GM23338 (cell line): ENCODE results near the gene LRRC19. TPM values are rescaled to one million over a fixed set of nuclear protein-coding genes. Genes with fewer than 3 reads are reported as not detected.

Experiments
- ATAC-seq: fragments of 200-7000 bp; cut with Tn5 transposase; 3 replicates; pipeline ENCODE4 v1.9.1; 2020
- DNase-seq: peaks from one replicate; pipeline ENCODE4 v3.0.0-alpha.2; 2015; ENCODE audit warnings: low spot score
- H2AFZ ChIP-seq: fragments of 200-600 bp; sonication (generic); 2 replicates; pipeline ENCODE4 v1.8.0; 2016; ENCODE audit warnings: antibody characterized with exemption, mild to moderate bottlenecking, moderate library complexity
- H3F3A ChIP-seq: fragments of 200-600 bp; sonication (generic); replicated peaks from 2 replicates; pipeline ENCODE4 v1.8.0; 2017; ENCODE audit warnings: antibody characterized with exemption, mixed run types, low read depth
- H3K27ac ChIP-seq: fragments of 200-600 bp; sonication (generic); 2 replicates; pipeline ENCODE4 v1.6.1; 2016; ENCODE audit warnings: low read depth
- H3K27me3 ChIP-seq: fragments of 200-600 bp; sonication (generic); 2 replicates; pipeline ENCODE4 v1.8.0; 2016; ENCODE audit warnings: mild to moderate bottlenecking, mixed run types, moderate library complexity; ENCODE audit not compliant: insufficient read depth
- H3K36me3 ChIP-seq: fragments of 200-600 bp; sonication (generic); 2 replicates; pipeline ENCODE4 v1.8.0; 2016; ENCODE audit warnings: mild to moderate bottlenecking; ENCODE audit not compliant: insufficient read depth
- H3K4me1 ChIP-seq: fragments of 200-600 bp; sonication (generic); 2 replicates; pipeline ENCODE4 v1.8.0; 2016; ENCODE audit warnings: mild to moderate bottlenecking, moderate library complexity; ENCODE audit not compliant: insufficient read depth
- H3K4me2 ChIP-seq: fragments of 200-600 bp; sonication (generic); 2 replicates; pipeline ENCODE4 v1.7.1; 2017; ENCODE audit warnings: mixed run types
- H3K4me3 ChIP-seq: fragments of 200-600 bp; sonication (generic); 2 replicates; pipeline ENCODE4 v1.6.1; 2016; ENCODE audit warnings: mixed run types
- H3K79me2 ChIP-seq: fragments of 200-600 bp; sonication (generic); replicated peaks from 2 replicates; pipeline ENCODE4 v1.8.0; 2017; ENCODE audit warnings: mild to moderate bottlenecking; ENCODE audit not compliant: insufficient read depth
- H3K9me2 ChIP-seq: fragments of 200-600 bp; sonication (generic); 2 replicates; pipeline ENCODE4 v1.8.0; 2017; ENCODE audit not compliant: insufficient read depth
- H4K20me1 ChIP-seq: fragments of 200-600 bp; sonication (generic); replicated peaks from 2 replicates; pipeline ENCODE4 v1.8.0; 2017; ENCODE audit warnings: mild to moderate bottlenecking; ENCODE audit not compliant: insufficient read depth
- H3K27ac Mint-ChIP-seq: 2 replicates; pipeline ENCODE4 v1.8.0; 2020; ENCODE audit warnings: inconsistent platforms, mild to moderate bottlenecking, moderate library complexity, mixed read lengths
- H3K27me3 Mint-ChIP-seq: 3 replicates; pipeline ENCODE4 v1.8.0; 2022; ENCODE audit warnings: low read depth, mild to moderate bottlenecking, moderate library complexity, mixed read lengths, inconsistent platforms; ENCODE audit not compliant: insufficient read depth, poor library complexity
- H3K36me3 Mint-ChIP-seq: 3 replicates; pipeline ENCODE4 v1.8.0; 2021; ENCODE audit warnings: low read depth, mild to moderate bottlenecking, inconsistent platforms, moderate library complexity, mixed read lengths
- H3K4me1 Mint-ChIP-seq: 3 replicates; pipeline ENCODE4 v1.8.0; 2020; ENCODE audit warnings: mild to moderate bottlenecking, inconsistent platforms, mixed read lengths
- H3K4me3 Mint-ChIP-seq: 3 replicates; pipeline ENCODE4 v1.8.0; 2021; ENCODE audit warnings: moderate library complexity, mild to moderate bottlenecking, inconsistent platforms, mixed read lengths
- H3K9me3 Mint-ChIP-seq: 3 replicates; pipeline ENCODE4 v1.8.0; 2020; ENCODE audit warnings: moderate library complexity, mild to moderate bottlenecking, inconsistent platforms, mixed read lengths
- CREB1 ChIP-seq: fragments of 250-450 bp; sonication (Bioruptor Pico); IDR thresholded peaks from 2 replicates; pipeline ENCODE4 v1.5.0; 2020; ENCODE audit warnings: low read depth, mild to moderate bottlenecking, moderate library complexity
- EZH2 ChIP-seq: fragments of 200-600 bp; sonication (generic); IDR thresholded peaks from one replicate; pipeline ENCODE4 v1.8.0; 2017; ENCODE audit warnings: antibody characterized with exemption, mild to moderate bottlenecking, low read depth; ENCODE audit not compliant: unreplicated experiment
- EZH2phosphoT487 ChIP-seq: fragments of 200-600 bp; sonication (generic); IDR thresholded peaks from one replicate; pipeline ENCODE4 v1.8.1; 2018; ENCODE audit warnings: antibody characterized with exemption; ENCODE audit not compliant: unreplicated experiment
- JUNB ChIP-seq: IDR thresholded peaks from one replicate; pipeline ENCODE4 v1.6.1; 2016; ENCODE audit warnings: antibody characterized with exemption; ENCODE audit not compliant: unreplicated experiment
- NANOG ChIP-seq: IDR thresholded peaks from 2 replicates; pipeline ENCODE4 v1.6.1; 2016; ENCODE audit warnings: antibody characterized with exemption, borderline replicate concordance
- POLR2AphosphoS5 ChIP-seq: IDR thresholded peaks from 2 replicates; pipeline ENCODE4 v1.6.1; 2016; ENCODE audit warnings: antibody characterized with exemption, low read depth
- STAT1 ChIP-seq: IDR thresholded peaks from one replicate; pipeline ENCODE4 v1.6.1; 2016; ENCODE audit warnings: antibody characterized with exemption; ENCODE audit not compliant: unreplicated experiment
- ZNF114 ChIP-seq: fragments of 250-450 bp; sonication (Bioruptor Pico); IDR thresholded peaks from 2 replicates; pipeline ENCODE4 v1.5.0; 2020; ENCODE audit warnings: mild to moderate bottlenecking, moderate library complexity
- ZNF331 ChIP-seq: fragments of 250-450 bp; sonication (Bioruptor Pico); IDR thresholded peaks from 2 replicates; pipeline ENCODE4 v1.5.0; 2020; ENCODE audit warnings: low read depth, mild to moderate bottlenecking, moderate library complexity
- polyA plus RNA-seq: library from polyadenylated mRNA; unstranded; fragments of >200 nt; fragmentation: Nextera tagmentation; extraction: Ambion mirVana; gene quantifications from 2 replicates; pipeline ENCODE4 v1.2.1, GENCODE V29; 2016
- total RNA-seq: library from RNA; depleted of rRNA; stranded (reverse); fragments of >200 nt; shearing (Covaris generic); gene quantifications from 2 replicates; pipeline ENCODE4 v1.2.3, GENCODE V29; 2014
- TF ChIP-seq, protein P1 (sequence below), 2 experiments: fragments of 200-600 bp in 1 of 2; sonication (generic) in 1 of 2; conservative IDR thresholded peaks; 2 replicates each; pipeline versions ENCODE4 v1.5.1 to v1.6.1; 2016 to 2017; ENCODE audit warnings: antibody characterized with exemption in 2 of 2, low read depth in 2 of 2, mild to moderate bottlenecking in 2 of 2, moderate library complexity in 1 of 2
- TF ChIP-seq, protein P2 (sequence below): IDR thresholded peaks from 2 replicates; pipeline ENCODE4 v1.6.1; 2016; ENCODE audit warnings: antibody characterized with exemption
- TF ChIP-seq, protein P3 (sequence below): fragments of 250-450 bp; sonication (Bioruptor Pico); IDR thresholded peaks from 2 replicates; pipeline ENCODE4 v1.5.0; 2020; ENCODE audit warnings: mild to moderate bottlenecking, moderate library complexity

The LRRC19 gene
- total and polyA plus RNA-seq, 2 experiments from 2014 or later: 0.71 TPM; not detected in 1

DNA sequence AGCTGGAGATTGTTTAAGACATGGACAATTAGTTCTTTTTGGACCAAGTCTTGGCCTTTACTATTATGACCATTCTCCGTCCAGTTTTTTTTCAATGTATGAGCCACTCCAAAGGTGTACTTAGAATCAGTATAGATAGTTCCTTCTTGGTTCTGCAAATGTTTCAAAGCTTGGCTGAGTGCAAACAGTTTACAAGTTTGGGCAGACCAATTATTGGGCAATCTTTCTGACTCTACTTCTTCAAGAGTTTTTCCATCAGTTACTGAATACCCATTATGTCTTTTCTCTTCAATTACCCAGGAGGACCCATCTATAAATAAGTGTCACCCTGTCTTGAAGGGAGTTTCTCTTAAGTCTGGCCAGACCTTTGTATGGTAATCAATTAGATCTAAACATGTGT lies 33.8 kb downstream of the LRRC19 start (continued):
- TF ChIP-seq ZNF331 (CRISPR knock-in tag) (no peak), POLR2AphosphoS5 (no peak), ZNF114 (CRISPR knock-in tag) (no peak), JUNB (no peak)
- TF ChIP-seq, protein P1, sequence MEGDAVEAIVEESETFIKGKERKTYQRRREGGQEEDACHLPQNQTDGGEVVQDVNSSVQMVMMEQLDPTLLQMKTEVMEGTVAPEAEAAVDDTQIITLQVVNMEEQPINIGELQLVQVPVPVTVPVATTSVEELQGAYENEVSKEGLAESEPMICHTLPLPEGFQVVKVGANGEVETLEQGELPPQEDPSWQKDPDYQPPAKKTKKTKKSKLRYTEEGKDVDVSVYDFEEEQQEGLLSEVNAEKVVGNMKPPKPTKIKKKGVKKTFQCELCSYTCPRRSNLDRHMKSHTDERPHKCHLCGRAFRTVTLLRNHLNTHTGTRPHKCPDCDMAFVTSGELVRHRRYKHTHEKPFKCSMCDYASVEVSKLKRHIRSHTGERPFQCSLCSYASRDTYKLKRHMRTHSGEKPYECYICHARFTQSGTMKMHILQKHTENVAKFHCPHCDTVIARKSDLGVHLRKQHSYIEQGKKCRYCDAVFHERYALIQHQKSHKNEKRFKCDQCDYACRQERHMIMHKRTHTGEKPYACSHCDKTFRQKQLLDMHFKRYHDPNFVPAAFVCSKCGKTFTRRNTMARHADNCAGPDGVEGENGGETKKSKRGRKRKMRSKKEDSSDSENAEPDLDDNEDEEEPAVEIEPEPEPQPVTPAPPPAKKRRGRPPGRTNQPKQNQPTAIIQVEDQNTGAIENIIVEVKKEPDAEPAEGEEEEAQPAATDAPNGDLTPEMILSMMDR (conservative IDR thresholded peaks at IDR 0.05; ENCODE audit: low read depth in 2 of 2): no peak
- TF ChIP-seq, protein P2, sequence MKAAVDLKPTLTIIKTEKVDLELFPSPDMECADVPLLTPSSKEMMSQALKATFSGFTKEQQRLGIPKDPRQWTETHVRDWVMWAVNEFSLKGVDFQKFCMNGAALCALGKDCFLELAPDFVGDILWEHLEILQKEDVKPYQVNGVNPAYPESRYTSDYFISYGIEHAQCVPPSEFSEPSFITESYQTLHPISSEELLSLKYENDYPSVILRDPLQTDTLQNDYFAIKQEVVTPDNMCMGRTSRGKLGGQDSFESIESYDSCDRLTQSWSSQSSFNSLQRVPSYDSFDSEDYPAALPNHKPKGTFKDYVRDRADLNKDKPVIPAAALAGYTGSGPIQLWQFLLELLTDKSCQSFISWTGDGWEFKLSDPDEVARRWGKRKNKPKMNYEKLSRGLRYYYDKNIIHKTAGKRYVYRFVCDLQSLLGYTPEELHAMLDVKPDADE: no peak

- Histone ChIP-seq H3K27me3 (no peaks in the 10 kb centered on the region), H3K4me1 (peaks cover 10% of the 10 kb centered on the region; the same call in 1 of the 2 replicates), H3K9me2 (no peaks in the 10 kb centered on the region), H2AFZ (peak overlapping the region; percentile 72), H3K27ac (peak overlapping the region; percentile 69), H3K79me2 (peaks cover 8% of the 10 kb centered on the region; the same call in 1 of the 2 replicates), H3K4me3 (peak overlapping the region; percentile 56), H4K20me1 (no peaks in the 10 kb centered on the region), H3F3A (no peaks in the 10 kb centered on the region), H3K4me2 (peak overlapping the region; percentile 81), H3K36me3 (no peaks in the 10 kb centered on the region)
- Mint-ChIP-seq H3K9me3 (no peaks in the 10 kb centered on the region), H3K36me3 (no peaks in the 10 kb centered on the region), H3K4me1 (peaks cover 13% of the 10 kb centered on the region), H3K4me3 (peak overlapping the region; percentile 95), H3K27ac (peak overlapping the region; percentile 91), H3K27me3 (no peaks in the 10 kb centered on the region)
- DNase-seq (no peak), ATAC-seq (no peak)
- no peak for TF ChIP-seq ZNF114 (CRISPR knock-in tag)
- TF ChIP-seq STAT1: no peak
- no peak for TF ChIP-seq EZH2
- TF ChIP-seq ZNF331 (CRISPR knock-in tag): no peak
- no peak for TF ChIP-seq POLR2AphosphoS5
- TF ChIP-seq, protein P2: no peak
- no peak for TF ChIP-seq EZH2phosphoT487
- TF ChIP-seq CREB1 (CRISPR knock-in tag): no peak
- TF ChIP-seq, protein P3, sequence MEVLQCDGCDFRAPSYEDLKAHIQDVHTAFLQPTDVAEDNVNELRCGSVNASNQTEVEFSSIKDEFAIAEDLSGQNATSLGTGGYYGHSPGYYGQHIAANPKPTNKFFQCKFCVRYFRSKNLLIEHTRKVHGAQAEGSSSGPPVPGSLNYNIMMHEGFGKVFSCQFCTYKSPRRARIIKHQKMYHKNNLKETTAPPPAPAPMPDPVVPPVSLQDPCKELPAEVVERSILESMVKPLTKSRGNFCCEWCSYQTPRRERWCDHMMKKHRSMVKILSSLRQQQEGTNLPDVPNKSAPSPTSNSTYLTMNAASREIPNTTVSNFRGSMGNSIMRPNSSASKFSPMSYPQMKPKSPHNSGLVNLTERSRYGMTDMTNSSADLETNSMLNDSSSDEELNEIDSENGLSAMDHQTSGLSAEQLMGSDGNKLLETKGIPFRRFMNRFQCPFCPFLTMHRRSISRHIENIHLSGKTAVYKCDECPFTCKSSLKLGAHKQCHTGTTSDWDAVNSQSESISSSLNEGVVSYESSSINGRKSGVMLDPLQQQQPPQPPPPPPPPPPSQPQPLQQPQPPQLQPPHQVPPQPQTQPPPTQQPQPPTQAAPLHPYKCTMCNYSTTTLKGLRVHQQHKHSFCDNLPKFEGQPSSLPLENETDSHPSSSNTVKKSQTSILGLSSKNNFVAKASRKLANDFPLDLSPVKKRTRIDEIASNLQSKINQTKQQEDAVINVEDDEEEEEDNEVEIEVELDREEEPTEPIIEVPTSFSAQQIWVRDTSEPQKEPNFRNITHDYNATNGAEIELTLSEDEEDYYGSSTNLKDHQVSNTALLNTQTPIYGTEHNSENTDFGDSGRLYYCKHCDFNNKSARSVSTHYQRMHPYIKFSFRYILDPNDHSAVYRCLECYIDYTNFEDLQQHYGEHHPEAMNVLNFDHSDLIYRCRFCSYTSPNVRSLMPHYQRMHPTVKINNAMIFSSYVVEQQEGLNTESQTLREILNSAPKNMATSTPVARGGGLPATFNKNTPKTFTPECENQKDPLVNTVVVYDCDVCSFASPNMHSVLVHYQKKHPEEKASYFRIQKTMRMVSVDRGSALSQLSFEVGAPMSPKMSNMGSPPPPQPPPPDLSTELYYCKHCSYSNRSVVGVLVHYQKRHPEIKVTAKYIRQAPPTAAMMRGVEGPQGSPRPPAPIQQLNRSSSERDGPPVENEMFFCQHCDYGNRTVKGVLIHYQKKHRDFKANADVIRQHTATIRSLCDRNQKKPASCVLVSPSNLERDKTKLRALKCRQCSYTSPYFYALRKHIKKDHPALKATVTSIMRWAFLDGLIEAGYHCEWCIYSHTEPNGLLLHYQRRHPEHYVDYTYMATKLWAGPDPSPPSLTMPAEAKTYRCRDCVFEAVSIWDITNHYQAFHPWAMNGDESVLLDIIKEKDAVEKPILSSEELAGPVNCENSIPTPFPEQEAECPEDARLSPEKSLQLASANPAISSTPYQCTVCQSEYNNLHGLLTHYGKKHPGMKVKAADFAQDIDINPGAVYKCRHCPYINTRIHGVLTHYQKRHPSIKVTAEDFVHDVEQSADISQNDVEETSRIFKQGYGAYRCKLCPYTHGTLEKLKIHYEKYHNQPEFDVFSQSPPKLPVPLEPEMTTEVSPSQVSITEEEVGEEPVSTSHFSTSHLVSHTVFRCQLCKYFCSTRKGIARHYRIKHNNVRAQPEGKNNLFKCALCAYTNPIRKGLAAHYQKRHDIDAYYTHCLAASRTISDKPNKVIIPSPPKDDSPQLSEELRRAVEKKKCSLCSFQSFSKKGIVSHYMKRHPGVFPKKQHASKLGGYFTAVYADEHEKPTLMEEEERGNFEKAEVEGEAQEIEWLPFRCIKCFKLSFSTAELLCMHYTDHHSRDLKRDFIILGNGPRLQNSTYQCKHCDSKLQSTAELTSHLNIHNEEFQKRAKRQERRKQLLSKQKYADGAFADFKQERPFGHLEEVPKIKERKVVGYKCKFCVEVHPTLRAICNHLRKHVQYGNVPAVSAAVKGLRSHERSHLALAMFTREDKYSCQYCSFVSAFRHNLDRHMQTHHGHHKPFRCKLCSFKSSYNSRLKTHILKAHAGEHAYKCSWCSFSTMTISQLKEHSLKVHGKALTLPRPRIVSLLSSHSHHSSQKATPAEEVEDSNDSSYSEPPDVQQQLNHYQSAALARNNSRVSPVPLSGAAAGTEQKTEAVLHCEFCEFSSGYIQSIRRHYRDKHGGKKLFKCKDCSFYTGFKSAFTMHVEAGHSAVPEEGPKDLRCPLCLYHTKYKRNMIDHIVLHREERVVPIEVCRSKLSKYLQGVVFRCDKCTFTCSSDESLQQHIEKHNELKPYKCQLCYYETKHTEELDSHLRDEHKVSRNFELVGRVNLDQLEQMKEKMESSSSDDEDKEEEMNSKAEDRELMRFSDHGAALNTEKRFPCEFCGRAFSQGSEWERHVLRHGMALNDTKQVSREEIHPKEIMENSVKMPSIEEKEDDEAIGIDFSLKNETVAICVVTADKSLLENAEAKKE: no peak
- TF ChIP-seq NANOG: no peak
- TF ChIP-seq, protein P1 (conservative IDR thresholded peaks at IDR 0.05; ENCODE audit: low read depth in 2 of 2): no peak
Measured at GRCh38 chr9:26956860-26957233, 48.6 kb downstream of the LRRC19 start.
